Fibroblast of mammary gland (primary cell): ENCODE results near the gene MGA.

Source experiments
- DNase-seq: peaks from one replicate; pipeline ENCODE4 v3.0.0-alpha.2; 2010; ENCODE audit warnings: low read depth
- H3K4me3 ChIP-seq: 2 replicates; pipeline ENCODE4 v1.5.1; 2011; ENCODE audit warnings: low read depth, mild to moderate bottlenecking, low read length, moderate library complexity; ENCODE audit not compliant: control insufficient read depth
- CTCF ChIP-seq: conservative IDR thresholded peaks from 2 replicates; pipeline ENCODE4 v1.5.1; 2011; ENCODE audit warnings: low read depth, low read length, inconsistent platforms; ENCODE audit not compliant: control insufficient read depth, insufficient read depth

MGA gene

GRCh38 chr15:41809121-41809520 is 148.9 kb downstream of the MGA start:
- peak; percentile 39 for DNase-seq
- no peak overlapping the region for H3K4me3 ChIP-seq
- TF ChIP-seq CTCF, result no peak

GRCh38 chr15:41809526-41810220 is 149.5 kb downstream of the MGA start:
- H3K4me3 ChIP-seq, result no peak overlapping the region
- TF ChIP-seq CTCF, result no peak
- DNase-seq, result no peak

- TF ChIP-seq CTCF, result no peak
- no peak for DNase-seq
- H3K4me3 ChIP-seq, result no peak overlapping the region
Measured at GRCh38 chr15:41810651-41811431, 150.6 kb downstream of the MGA start.

GRCh38 chr15:41811432-41812195 is 151.4 kb downstream of the MGA start:
- peak; percentile 87 for TF ChIP-seq CTCF
- DNase-seq, result peak; percentile 83
- no peak overlapping the region for H3K4me3 ChIP-seq

- TF ChIP-seq CTCF, result no peak
- DNase-seq, result no peak
- no peak overlapping the region for H3K4me3 ChIP-seq
Measured at GRCh38 chr15:41812820-41813375, 152.7 kb downstream of the MGA start.

GRCh38 chr15:41813426-41813825 is 153.2 kb downstream of the MGA start:
- TF ChIP-seq CTCF, result no peak
- H3K4me3 ChIP-seq, result no peak overlapping the region

More at GRCh38 chr15:41813426-41813825, 153.2 kb downstream of the MGA start:
- DNase-seq, result no peak
